Transverse colon (tissue), 4 donors: ENCODE data around the gene ATAD3C. TPM values are rescaled to one million over a fixed set of nuclear protein-coding genes. Genes with fewer than 3 reads are reported as not detected.
"Not testable (repeated sequence)": the region's sequence is repeated elsewhere in the genome, so short reads cannot be mapped to it uniquely, and the experiment has no call there.

Source experiments
- DNase-seq: peaks from one replicate; pipeline ENCODE4 v3.0.0-alpha.2; 2019
- H3K27ac ChIP-seq, 4 donors: fragments of 200-600 bp; sonication (generic); 2 replicates each; pipeline ENCODE4 v1.5.1; 2016 to 2018; ENCODE audit warnings: inconsistent platforms in 4 of 4
- H3K27me3 ChIP-seq: fragments of 200-600 bp; sonication (generic); 2 replicates; pipeline ENCODE4 v1.5.1; 2017; ENCODE audit warnings: inconsistent platforms
- H3K36me3 ChIP-seq, 4 donors: fragments of 200-600 bp; sonication (generic); 2 replicates each; pipeline ENCODE4 v1.5.1; 2017 to 2019; ENCODE audit warnings: inconsistent platforms in 4 of 4
- H3K4me1 ChIP-seq, 4 donors: fragments of 200-600 bp; sonication (generic); 2 replicates each; pipeline ENCODE4 v1.5.1; 2017 to 2020; ENCODE audit warnings: inconsistent platforms in 4 of 4
- H3K4me3 ChIP-seq, 4 donors: fragments of 200-600 bp; sonication (generic); 1 replicate in 1 of 4; 2 replicates in 3 of 4; pipeline versions ENCODE4 v1.5.1 to v1.6.1; 2017 to 2019; ENCODE audit warnings: inconsistent platforms in 4 of 4
- H3K9me3 ChIP-seq, 2 donors: fragments of 200-600 bp; sonication (generic); 2 replicates each; pipeline ENCODE4 v1.5.1; 2017 to 2019; ENCODE audit warnings: inconsistent platforms in 2 of 2
- EP300 ChIP-seq: sonication (generic); formaldehyde crosslinking; IDR thresholded peaks from one replicate; pipeline ENCODE4 v1.6.1; 2017; ENCODE audit warnings: antibody characterized with exemption, low read depth
- POLR2A ChIP-seq: fragments of 450-650 bp; IDR thresholded peaks from one replicate; pipeline ENCODE4 v1.6.1; 2016; ENCODE audit warnings: antibody characterized with exemption, mild to moderate bottlenecking, moderate library complexity
- POLR2AphosphoS5 ChIP-seq, 3 donors: sonication (generic); formaldehyde crosslinking; IDR thresholded peaks; one replicate each; pipeline ENCODE4 v1.6.1; 2016; ENCODE audit warnings: antibody characterized with exemption in 3 of 3
- WGBS, 2 donors: methylation state at CpG; one replicate each; pipeline ENCODE4 v1.1.5; 2018; ENCODE audit warnings: low coverage in 1 of 2; 5-methylcytosine and 5-hydroxymethylcytosine counted together
- in situ Hi-C, 4 donors: fragments of 200-750 bp; cut with MboI; loops; one replicate each; pipeline versions ENCODE4 v1.15.0 to v1.15.1; 2017; ENCODE audit warnings: low sequenced_read_pairs in 3 of 4, low pct_ligation_motif_present in 1 of 4, low pct_unique_long_range_greater_than_20kb in 1 of 4
- intact Hi-C: fragments of 100-400 bp; cut with DNase I; formaldehyde crosslinking; loops from one replicate; pipeline ENCODE4 v1.15.1; 2023; ENCODE audit warnings: low total_unique reads
- total RNA-seq, 4 donors: library from RNA; depleted of rRNA; stranded (reverse); fragments of >200 nt; gene quantifications; one replicate each; pipeline ENCODE4 v1.1.0, GENCODE V29; 2016
- TF ChIP-seq, protein P1 (sequence below), 5 experiments: fragments of 200-600 bp in 3 of 5; fragments of 450-650 bp in 2 of 5; sonication (generic) in 3 of 5; IDR thresholded peaks; 1 replicate in 2 of 5; 2 replicates in 3 of 5; pipeline ENCODE4 v1.5.1; 2016 to 2017; ENCODE audit warnings: antibody characterized with exemption in 5 of 5, inconsistent platforms in 3 of 5, mild to moderate bottlenecking in 2 of 5, moderate library complexity in 1 of 5

ATAD3C gene
- total RNA-seq, 4 donors from 2014 or later = 0.75 to 1.3 (median 1.00) TPM; not detected in 1

DNA sequence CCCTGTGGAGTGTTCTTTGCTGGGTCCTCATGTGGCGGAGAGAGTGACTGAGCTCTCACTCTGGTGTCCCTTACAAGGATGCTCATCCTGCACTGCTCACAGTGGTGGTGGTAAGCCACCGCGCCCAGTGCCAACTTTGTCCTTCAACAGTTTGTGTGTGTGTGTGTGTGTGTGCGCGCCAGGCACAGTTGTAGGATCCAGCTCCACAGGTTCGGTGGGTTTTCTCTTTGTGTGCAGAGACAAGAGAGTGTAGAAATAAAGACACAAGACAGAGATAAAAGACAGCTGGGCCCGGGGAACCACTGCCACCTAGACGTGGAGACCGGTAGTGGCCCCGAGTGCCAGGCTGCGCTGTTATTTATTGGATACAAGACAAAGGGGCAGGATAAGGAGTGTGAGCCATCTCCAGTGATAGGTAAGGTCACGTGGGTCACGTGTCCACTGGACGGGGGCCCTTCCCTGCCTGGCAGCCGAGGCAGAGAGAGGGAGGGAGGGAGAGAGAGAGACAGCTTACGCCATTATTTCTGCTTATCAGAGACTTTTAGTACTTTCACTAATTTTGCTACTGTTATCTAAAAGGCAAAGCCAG lies 55.4 kb downstream of the ATAD3C start:
- H3K27me3 ChIP-seq, in situ Hi-C loops, intact Hi-C loops, H3K4me1 ChIP-seq, H3K9me3 ChIP-seq, H3K36me3 ChIP-seq: not testable (repeated sequence)
- DNase-seq = peak; percentile 84
- TF ChIP-seq POLR2A (peak; percentile 33), POLR2AphosphoS5 (IDR thresholded peaks at IDR 0.05) (peak in 1 of 3 donors; percentile 14)
- TF ChIP-seq, protein P1, sequence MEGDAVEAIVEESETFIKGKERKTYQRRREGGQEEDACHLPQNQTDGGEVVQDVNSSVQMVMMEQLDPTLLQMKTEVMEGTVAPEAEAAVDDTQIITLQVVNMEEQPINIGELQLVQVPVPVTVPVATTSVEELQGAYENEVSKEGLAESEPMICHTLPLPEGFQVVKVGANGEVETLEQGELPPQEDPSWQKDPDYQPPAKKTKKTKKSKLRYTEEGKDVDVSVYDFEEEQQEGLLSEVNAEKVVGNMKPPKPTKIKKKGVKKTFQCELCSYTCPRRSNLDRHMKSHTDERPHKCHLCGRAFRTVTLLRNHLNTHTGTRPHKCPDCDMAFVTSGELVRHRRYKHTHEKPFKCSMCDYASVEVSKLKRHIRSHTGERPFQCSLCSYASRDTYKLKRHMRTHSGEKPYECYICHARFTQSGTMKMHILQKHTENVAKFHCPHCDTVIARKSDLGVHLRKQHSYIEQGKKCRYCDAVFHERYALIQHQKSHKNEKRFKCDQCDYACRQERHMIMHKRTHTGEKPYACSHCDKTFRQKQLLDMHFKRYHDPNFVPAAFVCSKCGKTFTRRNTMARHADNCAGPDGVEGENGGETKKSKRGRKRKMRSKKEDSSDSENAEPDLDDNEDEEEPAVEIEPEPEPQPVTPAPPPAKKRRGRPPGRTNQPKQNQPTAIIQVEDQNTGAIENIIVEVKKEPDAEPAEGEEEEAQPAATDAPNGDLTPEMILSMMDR (IDR thresholded peaks at IDR 0.05) = peak; percentile 64 to 89 (median 80)
- WGBS, 2 donors = 25% methylated on average over 16 of the region's 16 CpGs; no CpG with 5 or more reads in 1 of the 2 donors
- H3K27ac ChIP-seq = peak overlapping the region; percentile 79 to 85 (median 84)
- peak overlapping the region in 1 of 4 donors; percentile 29 for H3K4me3 ChIP-seq

- H3K27me3 ChIP-seq, in situ Hi-C loops, H3K36me3 ChIP-seq, H3K9me3 ChIP-seq, H3K4me1 ChIP-seq, intact Hi-C loops: not testable (repeated sequence)
- peak overlapping the region in 1 of 4 donors; percentile 29 for H3K4me3 ChIP-seq
- WGBS, 2 donors = 3 to 4% methylated on average over 5 to 14 of the region's 22 CpGs
- peak in 1 of 3 donors; percentile 1 for TF ChIP-seq POLR2AphosphoS5 (IDR thresholded peaks at IDR 0.05)
- TF ChIP-seq, protein P1 (IDR thresholded peaks at IDR 0.05) = peak; percentile 13 to 42 (median 23)
- H3K27ac ChIP-seq = peak overlapping the region; percentile 79 to 85 (median 84)
- DNase-seq = peak; percentile 64
Measured at GRCh38 chr1:1505366-1505798, 55.9 kb downstream of the ATAD3C start.

GRCh38 chr1:1505801-1506200 lies 56.3 kb downstream of the ATAD3C start:
- H3K9me3 ChIP-seq, in situ Hi-C loops, H3K4me3 ChIP-seq, DNase-seq, intact Hi-C loops, H3K36me3 ChIP-seq, H3K27me3 ChIP-seq: not testable (repeated sequence)
- WGBS, 2 donors = 62 to 100% methylated on average over 1 to 5 of the region's 5 CpGs
- peak overlapping the region; percentile 79 to 85 (median 84) for H3K27ac ChIP-seq
- peaks cover under 1 to 12% (median 7%) of the 10 kb centered on the region in 4 donors for H3K4me1 ChIP-seq

- peaks cover 5 to 17% (median 10%) of the 10 kb centered on the region in 4 donors for H3K4me1 ChIP-seq
- in situ Hi-C loops = no loop called here
- H3K4me3 ChIP-seq = no peak overlapping the region
- DNase-seq = no peak
- intact Hi-C loops = no loop called here
- no peaks in the 10 kb centered on the region for H3K9me3 ChIP-seq
- 88 to 100% methylated on average over 2 to 4 of the region's 4 CpGs for WGBS, 2 donors
- H3K27ac ChIP-seq = no peak overlapping the region
- H3K36me3 ChIP-seq = no peaks in the 10 kb centered on the region
- no peak for TF ChIP-seq EP300
- TF ChIP-seq, protein P1 (IDR thresholded peaks at IDR 0.05) = no peak
- TF ChIP-seq POLR2A = no peak
- no peak for TF ChIP-seq POLR2AphosphoS5 (IDR thresholded peaks at IDR 0.05)
- H3K27me3 ChIP-seq = no peaks in the 10 kb centered on the region
Measured at GRCh38 chr1:1507305-1507704, 57.8 kb downstream of the ATAD3C start.

- in situ Hi-C loops, H3K27ac ChIP-seq, H3K27me3 ChIP-seq, intact Hi-C loops, H3K4me3 ChIP-seq, DNase-seq, H3K36me3 ChIP-seq, H3K9me3 ChIP-seq: not testable (repeated sequence)
- WGBS, 2 donors = 82% methylated on average over 14 of the region's 34 CpGs; no CpG with 5 or more reads in 1 of the 2 donors
- H3K4me1 ChIP-seq = peaks cover 8 to 23% (median 12%) of the 10 kb centered on the region in 4 donors
Measured at GRCh38 chr1:1508775-1509464, 59.4 kb downstream of the ATAD3C start.

DNA sequence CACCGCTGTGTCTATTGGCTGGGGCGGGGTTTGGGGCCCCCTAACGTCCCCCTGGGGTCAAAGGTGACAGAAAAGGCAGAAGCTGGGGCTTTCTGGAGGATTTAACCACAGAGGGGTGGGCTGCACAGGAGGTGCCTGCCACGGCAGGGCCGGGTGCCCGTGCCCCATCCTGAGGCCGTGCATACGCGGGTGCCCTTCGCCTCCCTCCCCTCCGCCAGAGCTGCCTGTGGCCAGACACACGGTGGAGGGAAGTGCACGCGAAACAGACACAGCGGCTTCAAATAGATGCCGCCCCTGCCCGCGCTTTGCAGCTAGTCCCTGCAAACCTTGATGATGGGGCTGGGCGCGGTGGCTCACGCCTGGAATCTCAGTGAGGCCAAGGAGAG lies 60.0 kb downstream of the ATAD3C start:
- H3K4me1 ChIP-seq = peaks cover 8 to 23% (median 12%) of the 10 kb centered on the region in 4 donors
- not testable (repeated sequence) for H3K27me3 ChIP-seq

More for the DNA sequence above, 60.0 kb downstream of the ATAD3C start:
- intact Hi-C loops, H3K27ac ChIP-seq, DNase-seq, in situ Hi-C loops, H3K4me3 ChIP-seq, H3K9me3 ChIP-seq, H3K36me3 ChIP-seq: not testable (repeated sequence)
- 83% methylated on average over 18 of the region's 21 CpGs; no CpG with 5 or more reads in 1 of the 2 donors for WGBS, 2 donors
